ENCODE measurements around the gene SLC37A1. TPM values are rescaled to one million over a fixed set of nuclear protein-coding genes. Genes with fewer than 3 reads are reported as not detected.
"Not testable (repeated sequence)": the region's sequence is repeated elsewhere in the genome, so short reads cannot be mapped to it uniquely, and the experiment has no call there.

SLC37A1 gene
- total and polyA plus RNA-seq, 12 donors, result 1.8 to 13.2 (median 5.5) TPM

DNA sequence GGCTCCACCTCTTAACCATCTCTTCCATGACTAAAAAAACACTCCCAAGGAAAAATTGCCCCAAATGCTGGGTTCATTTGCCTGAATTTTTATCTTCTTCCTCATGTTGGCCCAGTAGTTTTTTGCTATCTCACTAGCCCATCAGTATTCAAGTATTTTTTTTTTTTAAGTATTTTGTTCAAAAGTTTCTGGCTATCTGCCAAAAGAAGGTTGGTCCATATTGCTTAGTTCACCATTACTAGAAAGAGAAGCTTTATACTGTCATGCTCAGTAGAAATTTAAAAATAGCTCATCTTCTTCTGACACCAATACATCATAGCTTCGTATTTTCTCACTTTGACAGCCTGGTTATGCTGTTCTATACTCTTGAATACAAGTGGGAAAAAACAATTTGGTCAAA, 98.7 kb downstream of the SLC37A1 start:
- peaks cover 0 to 11% (median 0%) of the 10 kb centered on the region in 9 donors for H3K4me1 ChIP-seq
- intact Hi-C loops (cut with DNase I), result no loop called here
- TF ChIP-seq, protein P1, sequence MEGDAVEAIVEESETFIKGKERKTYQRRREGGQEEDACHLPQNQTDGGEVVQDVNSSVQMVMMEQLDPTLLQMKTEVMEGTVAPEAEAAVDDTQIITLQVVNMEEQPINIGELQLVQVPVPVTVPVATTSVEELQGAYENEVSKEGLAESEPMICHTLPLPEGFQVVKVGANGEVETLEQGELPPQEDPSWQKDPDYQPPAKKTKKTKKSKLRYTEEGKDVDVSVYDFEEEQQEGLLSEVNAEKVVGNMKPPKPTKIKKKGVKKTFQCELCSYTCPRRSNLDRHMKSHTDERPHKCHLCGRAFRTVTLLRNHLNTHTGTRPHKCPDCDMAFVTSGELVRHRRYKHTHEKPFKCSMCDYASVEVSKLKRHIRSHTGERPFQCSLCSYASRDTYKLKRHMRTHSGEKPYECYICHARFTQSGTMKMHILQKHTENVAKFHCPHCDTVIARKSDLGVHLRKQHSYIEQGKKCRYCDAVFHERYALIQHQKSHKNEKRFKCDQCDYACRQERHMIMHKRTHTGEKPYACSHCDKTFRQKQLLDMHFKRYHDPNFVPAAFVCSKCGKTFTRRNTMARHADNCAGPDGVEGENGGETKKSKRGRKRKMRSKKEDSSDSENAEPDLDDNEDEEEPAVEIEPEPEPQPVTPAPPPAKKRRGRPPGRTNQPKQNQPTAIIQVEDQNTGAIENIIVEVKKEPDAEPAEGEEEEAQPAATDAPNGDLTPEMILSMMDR (IDR thresholded peaks at IDR 0.05), result no peak
- H3K27me3 ChIP-seq, result peaks cover 2 to 18% (median 14%) of the 10 kb centered on the region in 7 donors
- no peak overlapping the region for H3K4me3 ChIP-seq
- no peak overlapping the region for H3K27ac ChIP-seq
- no peak for DNase-seq
- no peaks in the 10 kb centered on the region for H3K36me3 ChIP-seq
- H3K9me3 ChIP-seq, result peaks cover 0 to 26% (median 9%) of the 10 kb centered on the region in 11 donors
- no peak for ATAC-seq
- WGBS, 2 donors, result 87 to 88% methylated on average over 1 of the region's 1 CpG

DNA sequence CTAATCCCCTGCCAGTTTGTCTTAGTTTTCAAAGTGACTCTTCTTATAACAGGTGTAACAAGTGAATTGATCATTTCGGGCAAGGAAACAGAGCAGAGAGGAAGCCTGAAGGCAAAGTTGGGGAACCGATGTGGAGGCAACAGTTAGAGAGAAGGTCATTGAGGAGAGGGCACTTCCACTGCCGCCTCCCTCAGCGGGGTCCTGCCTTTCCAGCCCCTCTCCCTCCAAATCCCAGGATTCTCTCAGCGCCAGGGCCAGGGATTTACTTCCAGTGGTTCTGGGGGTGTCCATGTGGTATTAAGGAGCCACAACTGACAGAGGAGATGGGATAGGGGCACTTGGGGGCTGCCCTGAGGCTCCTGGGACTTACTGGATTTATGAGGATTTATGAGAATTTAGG, 100.1 kb downstream of the SLC37A1 start:
- H3K4me3 ChIP-seq, result no peak overlapping the region
- peaks cover 0 to 11% (median 0%) of the 10 kb centered on the region in 9 donors for H3K4me1 ChIP-seq
- WGBS, 2 donors, result 88 to 93% methylated on average over 5 of the region's 5 CpGs
- ATAC-seq, result no peak
- DNase-seq, result no peak
- peaks cover 11 to 31% (median 27%) of the 10 kb centered on the region in 7 donors for H3K27me3 ChIP-seq
- intact Hi-C loops (cut with DNase I), result no loop called here
- no peak overlapping the region for H3K27ac ChIP-seq
- peaks cover 0 to 26% (median 9%) of the 10 kb centered on the region in 11 donors for H3K9me3 ChIP-seq
- no peaks in the 10 kb centered on the region for H3K36me3 ChIP-seq
- TF ChIP-seq, protein P1 (IDR thresholded peaks at IDR 0.05), result no peak

DNA sequence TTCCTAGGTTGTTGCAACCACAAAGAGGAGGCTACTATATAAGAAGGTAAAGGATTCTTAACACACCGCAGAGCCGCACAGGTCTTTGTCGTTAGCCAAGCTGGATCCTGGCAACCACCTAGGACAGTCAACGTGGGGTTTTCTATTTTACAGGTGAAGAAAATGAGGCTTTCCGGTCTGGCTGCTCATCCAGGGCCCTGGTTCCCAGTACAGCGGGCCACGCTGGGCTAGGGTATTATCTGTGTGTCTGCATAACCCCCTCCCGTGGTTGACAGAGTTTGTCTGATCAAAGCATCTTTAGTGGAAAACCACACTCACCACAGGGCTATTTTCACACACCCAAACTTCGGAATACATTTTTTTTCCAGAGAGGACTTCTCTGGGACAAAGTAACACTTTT, 100.7 kb downstream of the SLC37A1 start:
- TF ChIP-seq, protein P1 (IDR thresholded peaks at IDR 0.05), result no peak
- 69 to 75% methylated on average over 9 of the region's 9 CpGs for WGBS, 2 donors
- H3K36me3 ChIP-seq, result no peaks in the 10 kb centered on the region

DNA sequence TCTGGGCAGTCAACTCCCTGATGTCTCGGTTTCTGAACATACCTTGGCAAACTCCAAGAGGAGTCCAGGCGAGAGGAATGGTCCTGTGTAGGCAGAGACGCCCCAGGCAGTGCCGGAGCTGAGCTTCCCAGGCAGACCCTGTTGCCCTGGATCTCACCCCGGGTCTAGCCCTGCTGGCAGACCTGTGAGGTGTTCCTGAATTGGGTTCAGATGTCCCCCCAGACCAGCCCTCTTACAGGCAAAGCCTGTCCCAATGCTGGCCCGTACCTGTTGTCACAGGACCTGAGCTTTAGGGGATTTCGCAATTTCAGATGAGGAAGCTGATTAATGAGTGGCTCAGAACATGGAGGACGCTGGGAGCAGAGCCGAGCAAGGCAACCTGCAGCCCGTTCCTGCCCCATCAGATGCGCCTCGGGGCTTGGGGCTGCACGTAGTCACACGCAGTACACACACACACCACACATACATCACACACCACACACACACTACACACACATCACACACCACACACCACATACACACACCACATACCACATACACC, 101.2 kb downstream of the SLC37A1 start:
- H3K27me3 ChIP-seq, result peaks cover 11 to 42% (median 39%) of the 10 kb centered on the region in 7 donors
- ATAC-seq (no peak), DNase-seq (no peak)
- peaks cover 0 to 11% (median 0%) of the 10 kb centered on the region in 9 donors for H3K4me1 ChIP-seq
- TF ChIP-seq, protein P1 (IDR thresholded peaks at IDR 0.05), result no peak
- WGBS, 2 donors, result 37 to 44% methylated on average over 14 of the region's 14 CpGs
- H3K27ac ChIP-seq, result no peak overlapping the region
- intact Hi-C loops (cut with DNase I), result no loop called here
- H3K4me3 ChIP-seq, result no peak overlapping the region
- H3K9me3 ChIP-seq, result peaks cover 0 to 26% (median 9%) of the 10 kb centered on the region in 11 donors
- H3K36me3 ChIP-seq, result no peaks in the 10 kb centered on the region

More for the DNA sequence above, 100.7 kb downstream of the SLC37A1 start:
- intact Hi-C loops (cut with DNase I), result no loop called here
- ATAC-seq (no peak), DNase-seq (no peak)
- H3K4me1 ChIP-seq, result peaks cover 0 to 11% (median 0%) of the 10 kb centered on the region in 9 donors
- H3K9me3 ChIP-seq, result peaks cover 0 to 26% (median 9%) of the 10 kb centered on the region in 11 donors
- H3K27ac ChIP-seq, result no peak overlapping the region
- H3K4me3 ChIP-seq, result no peak overlapping the region
- H3K27me3 ChIP-seq, result peaks cover 11 to 37% (median 34%) of the 10 kb centered on the region in 7 donors

DNA sequence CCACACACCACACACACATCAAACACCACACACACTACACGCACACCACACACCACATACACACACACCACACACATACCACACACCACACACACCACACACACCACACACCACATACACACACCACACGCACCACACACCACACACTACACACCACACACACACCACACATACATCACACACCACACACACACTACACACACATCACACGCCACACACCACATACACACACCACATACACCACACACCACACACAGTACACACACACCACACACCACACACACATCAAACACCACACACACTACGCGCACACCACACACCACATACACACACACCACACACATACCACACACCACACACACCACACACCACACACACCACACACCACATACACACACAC, 101.7 kb downstream of the SLC37A1 start:
- H3K4me3 ChIP-seq; ATAC-seq; H3K36me3 ChIP-seq; DNase-seq; intact Hi-C loops (cut with DNase I); H3K27ac ChIP-seq: not testable (repeated sequence)
- WGBS, 2 donors, result 75 to 80% methylated on average over 2 to 4 of the region's 5 CpGs
- peaks cover 11 to 47% (median 44%) of the 10 kb centered on the region in 7 donors for H3K27me3 ChIP-seq
- peaks cover 0 to 11% (median 0%) of the 10 kb centered on the region in 9 donors for H3K4me1 ChIP-seq
- peaks cover 0 to 26% (median 9%) of the 10 kb centered on the region in 11 donors for H3K9me3 ChIP-seq
